Neural progenitor cell (in vitro differentiated cells): ENCODE data around the gene ERGIC3.

Source experiments
- CTCF ChIP-seq: fragments of 200-600 bp; sonication (generic); IDR thresholded peaks from 2 replicates; pipeline ENCODE4 v1.5.1; 2017; ENCODE audit warnings: antibody characterized with exemption, mild to moderate bottlenecking
- EZH2 ChIP-seq: fragments of 200-600 bp; sonication (generic); IDR thresholded peaks from 2 replicates; pipeline ENCODE4 v1.6.1; 2017; ENCODE audit warnings: antibody characterized with exemption, mild to moderate bottlenecking, moderate library complexity

- no peak for TF ChIP-seq CTCF
- TF ChIP-seq EZH2 = no peak
Observed at GRCh38 chr20:35496481-35496880, 45.4 kb upstream of the ERGIC3 start.
